Stimulated activated CD8-positive, alpha-beta memory T cell treated with anti-CD3 and anti-CD28 coated beads, Interleukin-7, amount 100 ng/mL, for 24 hours (primary cell): Measurements from ENCODE around the gene GNPNAT1.

Experiments used
- DNase-seq: peaks from one replicate; pipeline ENCODE4 v3.0.0-alpha.2; 2020; ENCODE audit warnings: low read depth

GNPNAT1 gene

DNA sequence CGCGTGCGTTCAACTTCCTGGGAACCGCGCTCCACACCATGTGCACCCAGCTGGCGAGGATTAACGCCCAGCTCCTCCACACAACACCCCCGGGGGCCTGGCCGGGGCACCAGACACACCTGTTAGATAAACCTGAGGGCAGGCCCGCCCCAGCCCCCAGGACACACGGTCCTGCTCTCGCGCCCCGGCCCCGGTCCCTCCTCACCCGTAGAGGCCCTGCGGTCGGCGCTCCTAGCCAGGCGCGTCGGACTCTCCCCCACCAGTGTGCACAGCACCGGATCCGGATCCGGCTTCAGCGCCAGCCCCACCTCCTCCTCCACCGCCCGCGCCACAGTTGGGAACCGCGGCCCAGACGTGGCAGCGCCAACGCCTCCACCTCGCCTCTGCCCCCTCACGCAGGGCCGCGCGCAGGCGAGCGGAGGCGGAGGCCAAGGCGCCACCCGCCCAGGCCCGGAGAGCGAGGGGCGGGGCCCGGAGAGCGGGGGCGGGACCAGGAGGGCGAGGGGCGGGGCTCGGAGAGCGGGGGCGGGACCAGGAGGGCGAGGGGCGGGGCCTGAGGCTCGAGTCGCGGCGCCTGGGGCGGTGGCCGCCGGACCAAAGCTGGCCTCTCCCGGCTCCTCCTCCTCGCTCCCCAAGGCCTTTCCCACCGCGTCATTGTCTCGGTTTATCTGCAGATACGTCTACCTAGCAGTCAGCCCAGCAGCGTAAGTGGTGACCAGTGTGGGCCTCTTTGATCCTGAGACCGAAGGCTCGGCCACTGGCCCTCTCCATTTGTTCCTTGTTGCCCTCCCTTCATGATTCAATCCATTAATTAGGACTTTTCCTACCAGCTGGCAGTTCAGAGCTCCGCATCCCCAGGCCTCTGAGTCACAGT lies at the start of gene GNPNAT1:
Gene GNPNAT1 (minus strand): TSS at position 385 of the 874 bp plus-strand sequence. CDS start 6,957 bp downstream, outside the sequence.
- peak; percentile 56 for DNase-seq

DNA sequence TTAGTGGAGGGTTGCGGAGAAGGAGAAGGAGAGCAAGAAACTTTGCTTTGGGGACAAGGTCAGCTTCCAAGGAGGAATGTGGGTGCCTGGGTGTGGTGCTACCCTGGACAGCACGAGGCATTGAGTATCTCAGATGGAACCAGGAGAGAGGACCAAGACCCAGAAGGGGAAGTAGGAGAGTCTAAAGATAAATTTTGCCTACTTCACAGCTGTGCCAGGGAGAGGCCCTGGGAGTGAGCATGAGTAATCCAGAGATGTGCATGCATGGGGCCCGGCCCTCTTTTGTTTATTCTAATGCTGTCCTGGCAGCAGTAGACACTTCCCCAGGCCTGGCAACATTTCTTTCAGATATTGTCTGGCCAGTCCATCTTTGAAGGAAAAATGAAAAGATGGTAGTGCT lies 49.5 kb upstream of the GNPNAT1 start:
- DNase-seq = no peak

DNA sequence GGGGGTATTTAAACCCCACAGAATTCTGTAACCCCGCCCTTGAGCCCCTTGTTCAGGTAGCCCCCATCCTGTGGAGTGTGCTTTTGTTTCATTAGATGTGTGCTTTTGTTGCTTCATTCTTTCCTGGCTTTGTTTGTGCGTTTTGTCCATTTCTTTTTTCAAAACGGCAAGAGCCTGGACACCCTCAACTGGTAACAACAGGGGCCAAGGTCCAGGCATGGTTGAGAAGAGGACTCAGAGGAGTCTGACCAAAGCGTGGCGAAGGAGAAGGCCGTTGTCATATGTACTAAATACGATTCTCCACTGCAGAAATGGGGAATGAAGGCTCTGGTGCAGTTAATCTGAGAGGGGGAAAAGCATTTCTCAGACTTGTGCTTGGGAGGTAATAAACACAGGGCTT lies 46.0 kb upstream of the GNPNAT1 start:
- DNase-seq = no peak

DNA sequence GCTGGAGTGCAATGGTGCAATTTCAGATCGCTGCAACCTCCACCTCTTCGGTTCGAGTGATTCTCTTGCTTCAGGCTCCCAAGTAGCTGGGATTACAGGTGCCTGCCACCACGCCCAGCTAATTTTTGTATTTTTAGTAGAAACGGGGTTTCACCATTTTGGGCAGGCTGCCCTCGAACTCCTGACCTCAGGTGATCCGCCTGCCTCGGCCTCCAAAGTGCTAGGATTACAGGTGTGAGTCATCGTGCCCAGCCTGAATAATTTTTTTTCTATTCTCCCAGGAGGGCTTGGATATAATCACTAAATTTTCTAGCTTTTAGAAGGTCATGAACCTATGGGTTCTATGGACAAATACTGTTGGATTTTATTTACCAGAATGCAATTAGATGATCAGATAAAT lies 44.7 kb upstream of the GNPNAT1 start:
- DNase-seq = no peak

DNA sequence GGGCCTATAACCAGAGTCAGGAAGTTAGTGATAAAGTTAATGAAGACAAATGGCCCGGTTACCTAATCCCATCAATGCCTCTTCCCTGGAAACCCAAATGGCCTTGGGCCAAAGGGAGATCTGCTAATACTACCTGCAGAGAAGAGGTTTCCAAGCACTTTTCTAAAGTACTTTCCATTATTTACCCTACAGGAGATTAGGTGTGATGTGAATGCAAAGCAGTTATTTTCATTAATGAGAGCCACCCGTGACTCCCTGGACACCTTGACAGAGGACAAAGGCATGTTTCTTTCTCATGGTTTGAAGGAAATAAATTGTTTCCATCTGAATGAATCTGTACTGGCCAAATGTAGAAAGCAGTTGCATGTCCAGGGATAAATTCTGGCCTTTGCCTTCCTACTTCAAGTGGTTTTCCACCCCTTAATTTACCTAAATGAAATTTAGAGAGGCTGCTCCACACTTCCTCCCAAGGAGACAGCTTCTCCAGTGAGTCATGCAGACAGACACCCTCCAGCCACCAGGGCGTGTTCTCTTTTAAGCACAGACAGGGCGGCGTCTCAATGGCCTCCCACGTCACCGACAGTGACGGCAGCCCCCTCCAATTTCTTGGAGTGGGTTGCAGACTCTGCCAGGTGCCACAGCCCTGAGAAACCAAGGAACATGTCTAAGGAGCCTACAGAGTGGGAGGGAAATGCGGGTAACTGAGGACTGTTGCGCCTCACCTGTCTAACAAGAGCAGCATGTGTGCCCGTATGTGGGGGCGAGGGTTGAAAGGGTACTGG lies 43.9 kb upstream of the GNPNAT1 start:
- DNase-seq = no peak

DNA sequence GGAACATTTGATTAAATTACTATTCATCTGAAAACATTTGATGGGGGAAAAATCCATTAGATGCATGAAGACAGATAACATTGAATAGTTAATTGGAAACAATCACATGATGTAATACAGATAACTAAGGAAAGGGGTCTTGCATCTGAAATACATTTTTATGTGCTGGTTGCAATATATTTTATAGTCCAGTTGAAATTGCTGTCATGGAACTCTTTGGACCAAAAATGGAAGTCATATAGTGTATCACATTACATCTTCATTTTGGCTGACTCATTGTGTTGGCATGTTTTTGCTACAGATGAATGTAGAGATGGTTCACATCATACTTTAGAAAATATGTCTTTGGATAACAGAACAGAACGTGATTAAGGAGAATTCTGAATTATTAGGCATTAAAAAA lies 43.0 kb upstream of the GNPNAT1 start:
- DNase-seq = no peak

DNA sequence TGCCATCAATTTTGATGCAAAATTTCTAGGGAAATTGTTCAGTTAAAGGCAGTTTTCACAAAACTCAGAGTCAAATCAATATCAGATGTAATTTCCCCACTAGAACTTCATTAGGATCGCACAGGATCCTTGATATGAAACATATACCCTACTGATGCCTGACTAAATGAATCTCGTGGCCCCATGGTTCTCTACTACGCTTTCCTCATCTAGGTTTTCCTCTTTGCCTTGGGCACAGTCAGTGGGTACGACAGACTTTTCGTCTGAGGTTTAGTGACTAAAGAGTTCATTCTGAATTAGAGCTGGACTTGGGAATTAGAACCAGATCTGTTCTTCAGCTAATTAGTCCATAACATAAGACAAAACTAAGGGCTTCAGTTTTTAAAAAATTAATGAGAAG lies 42.5 kb upstream of the GNPNAT1 start:
- no peak for DNase-seq

DNA sequence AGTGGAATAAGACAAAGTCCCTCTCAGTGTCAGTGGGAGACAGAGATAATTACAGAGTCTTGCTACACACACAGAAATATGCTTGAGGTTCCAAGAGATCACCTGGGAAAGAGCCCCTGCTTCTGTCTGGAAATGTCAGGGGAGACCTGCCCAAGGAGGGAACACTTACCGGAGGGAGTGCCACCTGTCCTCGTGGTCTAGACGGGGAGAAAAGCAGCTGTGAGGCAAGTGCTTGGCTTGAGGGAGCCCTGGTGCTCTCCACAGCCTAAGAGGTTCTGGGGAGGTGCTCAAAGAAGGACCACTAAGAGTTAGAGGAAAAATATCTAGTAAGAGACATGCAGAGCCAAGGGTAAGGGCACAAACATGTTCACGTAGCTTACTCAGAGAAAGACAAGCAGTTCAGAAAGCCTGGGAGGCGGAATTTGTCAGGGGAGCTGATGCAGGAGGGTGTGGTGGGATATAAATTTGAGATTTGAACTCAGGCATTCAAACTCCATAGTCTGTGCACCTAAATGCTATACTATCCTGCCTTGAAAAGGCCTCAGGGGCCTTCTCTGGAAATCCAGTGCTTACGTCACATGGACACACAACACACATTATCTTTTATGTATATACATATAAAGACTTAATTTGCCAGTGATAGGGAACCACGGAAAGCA lies 38.2 kb upstream of the GNPNAT1 start:
- no peak for DNase-seq

DNA sequence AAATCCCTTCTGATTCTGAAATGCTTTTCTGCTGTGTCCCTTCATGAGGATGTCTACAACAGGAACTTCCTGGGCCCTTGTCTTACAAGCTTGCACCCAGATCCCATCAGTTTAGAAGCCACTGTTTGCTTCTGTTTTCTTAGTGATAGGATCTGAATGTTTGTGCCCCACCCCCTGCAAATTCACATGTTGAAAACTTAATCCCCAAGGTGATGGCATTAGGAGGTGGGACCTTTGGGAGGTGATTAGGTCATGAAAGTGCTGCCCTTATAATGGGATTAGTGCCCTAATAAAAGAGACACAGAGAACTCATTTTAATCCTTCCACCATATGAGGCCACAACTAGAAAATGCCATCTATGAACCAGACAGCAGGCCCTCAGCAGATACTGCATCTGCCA lies 36.0 kb upstream of the GNPNAT1 start:
- DNase-seq = no peak

DNA sequence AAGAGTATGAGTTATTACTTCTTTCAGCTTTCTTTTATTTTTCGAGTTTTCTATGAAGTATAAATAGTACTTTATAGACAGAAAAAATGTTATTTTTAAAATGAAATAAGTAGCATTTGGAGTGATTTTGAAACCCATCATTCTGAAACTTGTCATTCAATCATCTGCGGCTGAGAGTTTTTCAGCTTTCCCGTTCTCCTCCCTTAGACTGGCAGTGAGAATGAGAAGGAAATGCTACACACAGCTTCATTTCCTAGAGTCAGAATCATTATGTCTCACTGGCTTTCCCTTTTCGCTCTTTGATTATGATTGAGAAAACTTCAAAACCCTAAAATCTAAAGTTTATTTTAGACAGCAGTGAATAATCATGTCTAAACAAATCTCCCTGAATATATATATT lies 33.7 kb upstream of the GNPNAT1 start:
- no peak for DNase-seq

DNA sequence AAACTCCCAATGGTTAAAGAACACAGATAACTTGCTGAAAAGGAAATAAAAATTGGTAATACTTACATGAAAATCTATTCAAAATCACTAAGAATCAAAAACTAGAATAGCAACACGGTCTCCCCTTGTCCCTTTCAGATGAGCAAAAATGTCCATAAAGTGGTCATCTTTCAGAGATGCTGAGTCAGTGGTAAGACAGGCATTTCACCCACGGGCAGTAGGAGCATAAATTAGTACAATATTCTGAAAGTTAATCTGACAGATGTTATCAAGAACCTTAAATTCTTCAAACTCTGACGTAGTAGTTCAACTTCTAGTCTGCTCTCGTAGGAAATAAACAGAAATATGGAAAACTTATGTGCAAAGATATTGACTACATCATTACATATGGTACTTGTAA lies 33.1 kb upstream of the GNPNAT1 start:
- no peak for DNase-seq

DNA sequence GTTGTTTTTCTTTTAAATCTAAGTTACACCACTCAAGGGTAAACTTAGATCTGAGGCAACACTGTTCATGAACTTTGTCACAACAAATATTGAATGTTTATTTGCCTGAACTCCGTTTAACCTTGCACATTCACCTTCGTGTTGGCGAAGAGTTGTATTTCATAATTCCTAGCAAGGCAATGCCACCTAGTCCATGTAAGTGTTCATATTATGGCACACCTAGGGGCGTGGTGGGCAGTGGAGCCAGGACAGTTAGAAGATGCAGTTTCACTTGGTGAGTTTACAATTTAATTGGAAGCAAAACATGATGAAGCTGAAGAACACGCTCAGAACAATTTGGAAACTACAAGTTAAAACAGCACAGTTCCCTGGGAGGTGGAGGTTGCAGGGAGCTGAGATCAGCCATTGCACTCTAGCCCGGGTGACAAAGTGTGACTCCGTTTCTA lies 30.4 kb upstream of the GNPNAT1 start:
- DNase-seq = no peak

DNA sequence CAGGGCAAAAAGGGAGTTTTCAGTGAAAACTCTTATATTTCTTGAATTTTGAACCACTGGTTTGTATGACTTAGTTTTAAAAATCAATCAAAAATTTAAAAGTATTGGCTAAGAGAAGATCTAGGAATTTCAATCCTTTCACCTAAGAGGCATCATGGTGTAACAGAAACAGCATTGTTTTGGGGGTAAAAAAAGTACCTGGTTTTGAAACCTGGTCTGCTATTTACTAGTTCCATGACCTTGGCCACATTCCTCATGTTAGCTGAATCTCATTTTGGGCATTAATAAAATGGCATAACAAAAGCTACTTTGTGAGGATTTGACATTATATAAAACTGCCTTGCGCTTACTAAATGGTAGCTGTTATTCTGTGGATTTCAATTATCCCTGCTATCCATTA lies 16.7 kb upstream of the GNPNAT1 start:
- no peak for DNase-seq

DNA sequence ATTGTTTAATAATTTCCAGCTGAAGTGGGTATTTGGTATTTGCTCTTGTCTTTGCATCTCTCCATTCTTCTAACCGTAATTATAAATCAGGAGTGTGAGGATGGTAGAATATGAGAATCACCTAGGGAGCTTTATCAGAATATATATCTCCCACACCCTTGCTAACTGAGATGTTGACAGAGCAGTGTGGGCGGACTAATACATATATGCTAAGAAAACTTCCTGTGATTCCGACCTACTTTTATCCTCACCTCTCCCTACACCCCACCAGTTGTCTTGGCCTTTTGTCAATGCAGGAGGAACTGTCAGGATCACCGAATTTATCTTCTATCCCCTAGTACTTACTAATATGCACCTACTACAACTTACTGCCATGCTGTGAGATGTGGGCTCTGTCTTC lies 14.7 kb upstream of the GNPNAT1 start:
- DNase-seq = no peak

DNA sequence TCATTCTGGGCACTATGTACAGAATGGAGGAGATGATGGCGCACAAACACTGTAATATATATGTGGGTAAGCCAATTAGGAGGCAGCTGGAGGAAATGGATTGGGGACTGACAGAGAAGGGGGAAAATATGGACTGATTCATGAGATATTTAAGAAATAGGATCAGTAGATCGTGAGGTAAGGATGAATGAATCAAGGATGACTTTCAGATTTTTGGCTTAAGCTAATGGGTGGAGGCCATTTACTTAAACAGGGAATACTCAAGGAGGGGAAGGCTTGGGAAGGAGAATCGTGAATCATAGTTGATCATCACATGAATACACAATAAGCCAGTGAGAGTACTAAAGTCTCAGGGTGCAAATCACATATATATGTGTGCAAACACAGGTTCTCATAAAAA lies 11.2 kb upstream of the GNPNAT1 start:
- no peak for DNase-seq

DNA sequence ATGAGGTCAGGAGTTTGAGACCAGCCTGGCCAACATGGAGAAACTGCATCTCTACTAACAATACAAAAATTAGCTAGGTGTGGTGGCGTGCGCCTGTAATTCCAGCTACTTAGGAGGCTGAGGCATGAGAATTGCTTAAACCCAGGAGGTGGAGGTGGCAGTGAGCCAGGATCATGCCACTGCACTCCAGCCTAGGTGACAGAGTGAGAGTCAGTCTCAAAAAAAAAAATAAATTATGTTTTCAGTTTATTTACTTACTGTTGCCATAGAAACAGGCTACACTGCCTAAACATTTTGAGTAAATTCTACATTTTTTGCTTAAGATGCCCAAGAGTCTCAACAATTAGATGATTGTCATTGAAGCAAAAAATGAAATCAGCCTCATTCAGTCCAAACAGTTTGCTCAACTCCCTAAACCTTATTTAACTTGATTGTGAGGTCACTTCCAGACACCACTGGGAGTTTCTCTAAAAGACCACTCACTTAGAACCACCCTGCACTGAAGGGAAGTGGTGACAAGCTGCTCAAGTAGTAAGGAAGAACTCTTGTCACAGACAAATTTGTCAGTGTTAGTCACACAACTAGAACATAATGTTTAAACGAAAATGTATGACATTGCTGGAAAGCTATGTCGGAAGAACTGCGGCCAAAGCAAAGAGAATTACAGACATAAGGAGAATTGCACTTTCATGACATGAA lies 9.8 kb upstream of the GNPNAT1 start:
- no peak for DNase-seq

DNA sequence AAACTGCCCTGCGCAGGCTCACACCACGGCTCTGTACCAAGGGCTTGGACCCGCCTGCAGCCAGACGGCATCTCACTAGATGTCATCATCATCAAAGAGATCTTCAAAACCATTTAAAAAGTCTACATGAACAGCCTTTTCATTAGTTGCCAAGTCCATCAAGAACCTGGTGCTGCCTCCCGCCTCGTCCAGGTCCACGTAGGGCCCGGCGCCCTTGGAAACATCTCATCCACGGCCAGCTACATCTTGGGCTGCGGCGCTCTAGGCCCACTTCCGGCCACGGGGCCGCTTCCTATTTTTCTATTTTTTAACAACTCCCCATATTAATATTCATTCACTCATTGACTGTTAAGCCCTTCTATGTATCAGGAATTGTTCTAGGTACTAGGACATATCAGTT lies 7.4 kb upstream of the GNPNAT1 start:
- no peak for DNase-seq

DNA sequence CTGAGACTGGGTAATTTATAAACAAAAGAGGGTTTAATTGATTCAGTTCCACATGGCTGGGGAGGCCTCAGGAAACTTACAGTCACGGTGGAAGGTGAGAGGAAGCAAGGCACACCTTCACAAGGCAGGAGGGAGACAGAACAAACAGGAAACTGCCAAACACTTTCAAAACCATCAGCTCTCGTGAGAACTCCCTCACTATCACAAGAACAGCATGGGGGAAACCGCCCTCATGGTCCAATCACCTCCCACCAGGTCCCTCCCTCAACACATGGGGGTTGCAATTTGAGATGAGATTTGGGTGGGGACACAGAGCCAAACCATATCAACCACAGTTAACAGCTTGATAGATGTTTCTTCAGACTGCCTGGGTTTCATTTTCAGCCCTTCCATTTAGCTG lies 6.2 kb upstream of the GNPNAT1 start:
- DNase-seq = no peak

DNA sequence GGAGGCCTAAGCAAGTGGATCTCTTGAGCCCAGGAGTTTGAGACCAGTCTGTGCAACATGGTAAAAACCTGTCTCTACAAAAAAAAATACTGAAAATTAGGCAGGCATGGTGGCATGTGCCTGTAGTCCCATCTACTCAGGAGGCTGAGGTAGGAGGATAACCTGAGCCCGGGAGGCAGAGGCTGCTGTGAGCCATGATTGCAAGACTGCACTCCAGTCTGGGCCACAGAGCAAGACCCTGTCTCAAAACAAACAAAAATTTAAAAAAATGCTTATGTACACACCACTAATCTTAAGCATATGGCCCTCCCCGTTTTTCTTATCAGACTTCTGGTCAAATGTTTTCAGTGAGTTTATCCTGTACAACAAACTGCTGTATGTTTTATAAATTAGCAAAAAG lies 1.7 kb upstream of the GNPNAT1 start:
- DNase-seq = no peak

DNA sequence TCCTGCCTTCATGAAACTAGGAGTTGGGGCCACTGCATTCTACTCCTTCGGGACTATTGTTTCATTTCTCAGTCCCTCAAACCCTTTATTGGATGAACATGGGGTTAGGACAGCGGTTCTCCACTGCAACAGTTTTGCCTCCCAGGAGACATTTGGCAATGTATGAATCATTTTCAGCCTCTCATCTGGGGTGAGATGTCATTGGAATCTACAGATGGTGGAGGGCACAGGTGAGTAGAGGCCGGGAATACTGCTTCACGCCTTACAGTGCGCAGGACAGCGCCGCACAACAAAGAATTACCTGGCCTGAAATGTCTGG lies 649 bp upstream of the GNPNAT1 start:
- DNase-seq = no peak

DNA sequence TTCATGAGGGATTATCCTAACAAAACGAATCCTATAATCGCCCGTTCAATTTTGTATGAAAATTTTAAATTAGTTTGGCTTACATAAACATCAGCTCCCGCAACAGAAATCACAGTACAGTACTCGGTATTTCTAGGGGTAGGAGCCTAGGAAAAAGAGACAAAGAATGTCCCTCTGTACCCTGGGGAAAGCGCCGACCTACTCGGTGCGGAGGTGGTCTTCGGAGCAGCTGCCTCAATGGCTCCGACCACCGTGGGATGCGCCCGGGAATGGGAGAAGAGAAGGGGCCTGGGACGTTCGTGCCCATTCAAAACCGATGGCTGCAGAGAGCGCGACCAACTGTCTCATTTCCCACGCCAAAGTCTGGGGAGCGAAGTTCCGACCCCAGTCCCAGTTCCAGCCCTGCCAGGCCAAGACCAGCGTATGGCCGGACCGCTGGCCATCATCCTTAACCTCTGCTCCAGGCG lies 618 bp downstream of the GNPNAT1 start:
- no peak for DNase-seq
